ENCODE results near the gene DNM2. TPM values are rescaled to one million over a fixed set of nuclear protein-coding genes. Genes with fewer than 3 reads are reported as not detected.
A peak's percentile ranks its signal among the peaks of the same experiment; 100 is the strongest.

The DNM2 gene
- polyA plus RNA-seq, 2 of the 4 experiments (the other 2 are of a cell fraction), result 32.9 to 58.5 TPM

GRCh38 chr19:10836479-10837330 lies 118.8 kb downstream of the DNM2 start:
- POLR2A ChIA-PET, result interaction anchor here (1.1 to 2.2 kb wide), 5 partner anchors 10 to 119 kb away, joined by 3 to 23 read pairs (median 3); partner anchors contain the start of gene DNM2
- TF ChIP-seq POLR2AphosphoS2 (conservative IDR thresholded peaks at IDR 0.05; ENCODE audit: low read length) (no peak), HEYL (CRISPR knock-in tag; IDR thresholded peaks at IDR 0.05) (peak; percentile 93), USF2 (IDR thresholded peaks at IDR 0.05) (peak; percentile 89), TP53 (CRISPR knock-in tag; IDR thresholded peaks at IDR 0.05) (peak; percentile 95), NR3C1 (IDR thresholded peaks at IDR 0.05) (no peak), POLR2A (IDR thresholded peaks at IDR 0.05; ENCODE audit: low read length) (0 out of 2 replicates have a peak, but pooled peaks have one; percentile 14), HES2 (IDR thresholded peaks at IDR 0.05) (no peak), PHF8 (IDR thresholded peaks at IDR 0.05; ENCODE audit: borderline replicate concordance, low read depth) (no peak), CBX8 (IDR thresholded peaks at IDR 0.05) (no peak), E2F6 (IDR thresholded peaks at IDR 0.05; ENCODE audit: borderline replicate concordance, low read depth) (peak; percentile 100), ZNF302 (CRISPR knock-in tag; IDR thresholded peaks at IDR 0.05) (peak; percentile 93), EHF (CRISPR knock-in tag; IDR thresholded peaks at IDR 0.05) (peak; percentile 93), GATA3 (IDR thresholded peaks at IDR 0.05; ENCODE audit: borderline replicate concordance) (0 out of 2 replicates have a peak, but pooled peaks have one; percentile 33), EHMT2 (IDR thresholded peaks at IDR 0.05; ENCODE audit: low read depth) (no peak), ZC3H11A (IDR thresholded peaks at IDR 0.05) (no peak), CEBPB (IDR thresholded peaks at IDR 0.05) (no peak), KDM1A (IDR thresholded peaks at IDR 0.05; ENCODE audit: low read depth) (no peak), RNF2 (IDR thresholded peaks at IDR 0.05; ENCODE audit: borderline replicate concordance, low read depth) (peak; percentile 93), HOXB13 (CRISPR knock-in tag; IDR thresholded peaks at IDR 0.05; ENCODE audit: low read depth) (peak; percentile 99), FOXS1 (CRISPR knock-in tag; IDR thresholded peaks at IDR 0.05) (peak; percentile 65; the same call in 1 of the 2 replicates), HOXB5 (CRISPR knock-in tag; IDR thresholded peaks at IDR 0.05) (peak; percentile 94), RCOR1 (IDR thresholded peaks at IDR 0.05; ENCODE audit: low read depth, low read length) (no peak), CBX2 (IDR thresholded peaks at IDR 0.05; ENCODE audit: borderline replicate concordance, low read depth) (no peak), JUN (IDR thresholded peaks at IDR 0.05) (peak; percentile 44 to 69; a peak in 2 of 5 replicates), EP300 (IDR thresholded peaks at IDR 0.05) (no peak), HDAC2 (IDR thresholded peaks at IDR 0.05) (peak; percentile 59; the same call in 1 of the 2 replicates), ELK1 (IDR thresholded peaks at IDR 0.05; ENCODE audit: low read depth, low read length) (no peak), TFCP2L1 (CRISPR knock-in tag; IDR thresholded peaks at IDR 0.05) (no peak), SMC3 (IDR thresholded peaks at IDR 0.05) (no peak), KDM5A (IDR thresholded peaks at IDR 0.05) (no peak), JUNB (IDR thresholded peaks at IDR 0.05) (no peak), RAD21 (conservative IDR thresholded peaks at IDR 0.05 in 1 of 2, IDR thresholded peaks at IDR 0.05 in 1 of 2) (no peak), ZSCAN20 (CRISPR knock-in tag; IDR thresholded peaks at IDR 0.05) (peak; percentile 92), BCL3 (IDR thresholded peaks at IDR 0.05) (peak; percentile 44; the same call in 1 of the 3 replicates), NFE2L2 (conservative IDR thresholded peaks at IDR 0.05; ENCODE audit: low read length) (no peak), FOSB (CRISPR knock-in tag; IDR thresholded peaks at IDR 0.05) (peak; percentile 56; the same call in 1 of the 2 replicates), HOXA7 (CRISPR knock-in tag; IDR thresholded peaks at IDR 0.05) (peak; percentile 78; the same call in 1 of the 2 replicates), RFX5 (IDR thresholded peaks at IDR 0.05) (no peak), MAZ (IDR thresholded peaks at IDR 0.05; ENCODE audit: borderline replicate concordance, low read depth, low read length) (no peak)

More at GRCh38 chr19:10836479-10837330, 118.8 kb downstream of the DNM2 start:
- DNase-seq (ENCODE audit: low read depth in 1 of 2, low spot score in 1 of 2), result peak; percentile 76 to 93
- Histone ChIP-seq H3K9me3 (peaks cover 7% of the 10 kb centered on the region), H3K4me1 (peaks cover 8% of the 10 kb centered on the region; the same call in 2 of the 3 replicates), H3K27ac (peak overlapping the region; percentile 89 to 99), H3K4me2 (peak overlapping the region; percentile 63), H3K4me3 (peak overlapping the region; percentile 51)
- 40% methylated on average over 32 of the region's 38 CpGs for WGBS (ENCODE audit: missing lambda C conversion rate)
- CTCF ChIA-PET, result interaction anchor here (0.6 to 6.7 kb wide), 8 partner anchors 9 to 137 kb away, joined by 3 to 65 read pairs (median 4); partner anchors contain the start of gene DNM2
- FAIRE-seq, result no peak
- ATAC-seq, result peak; percentile 42 to 47; a peak in 5 of 6 replicates
